ENCODE data around the gene RIIAD1.
A peak's percentile ranks its signal among the peaks of the same experiment; 100 is the strongest.
"Not testable (repeated sequence)": the region's sequence is repeated elsewhere in the genome, so short reads cannot be mapped to it uniquely, and the experiment has no call there.

RIIAD1 gene, protein sequence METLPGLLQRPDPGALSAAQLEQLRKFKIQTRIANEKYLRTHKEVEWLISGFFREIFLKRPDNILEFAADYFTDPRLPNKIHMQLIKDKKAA

DNA sequence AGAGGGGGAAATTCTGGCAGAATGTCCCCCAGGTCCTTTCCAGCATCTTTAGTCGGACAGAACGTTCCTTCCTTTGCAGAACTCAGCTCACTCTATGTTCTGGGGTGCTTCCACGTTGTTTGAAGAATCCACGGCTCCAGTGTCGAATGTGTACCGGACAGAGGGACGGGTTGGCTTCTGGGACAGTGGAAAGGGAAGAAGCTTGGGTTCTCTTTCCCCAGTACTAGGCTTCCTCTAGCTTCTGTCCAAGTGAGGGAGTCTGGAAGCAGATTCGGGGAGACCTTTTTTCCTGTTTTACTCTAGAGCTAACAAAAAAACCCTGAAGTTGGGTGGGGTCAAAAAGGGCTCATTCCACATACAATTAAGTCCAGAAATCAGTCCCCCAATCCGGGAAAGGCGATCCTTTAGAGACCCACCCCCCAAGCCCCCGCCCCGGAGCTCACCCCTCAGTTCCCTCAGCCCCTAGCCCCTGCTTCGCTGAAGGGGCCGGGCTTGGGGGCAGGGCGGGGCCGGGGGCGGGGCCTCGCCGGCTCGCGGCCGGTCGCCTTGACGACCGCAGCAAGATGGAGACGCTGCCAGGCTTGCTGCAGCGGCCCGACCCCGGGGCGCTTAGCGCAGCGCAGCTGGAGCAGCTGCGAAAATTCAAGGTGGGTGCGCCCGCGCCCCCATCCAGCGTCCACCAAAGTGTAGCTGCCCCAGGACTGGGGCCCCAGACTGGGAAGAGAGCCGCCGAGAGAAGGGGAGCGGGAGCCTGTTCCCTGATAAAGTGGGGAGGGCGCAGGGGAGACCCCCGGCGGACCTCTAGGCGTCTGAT lies at the start of gene RIIAD1:
Gene RIIAD1 (plus strand): TSS at position 549 of the 814 bp plus-strand sequence. CDS start 15 bp downstream, at position 564.
- DNase-seq = peak; percentile 62

DNA sequence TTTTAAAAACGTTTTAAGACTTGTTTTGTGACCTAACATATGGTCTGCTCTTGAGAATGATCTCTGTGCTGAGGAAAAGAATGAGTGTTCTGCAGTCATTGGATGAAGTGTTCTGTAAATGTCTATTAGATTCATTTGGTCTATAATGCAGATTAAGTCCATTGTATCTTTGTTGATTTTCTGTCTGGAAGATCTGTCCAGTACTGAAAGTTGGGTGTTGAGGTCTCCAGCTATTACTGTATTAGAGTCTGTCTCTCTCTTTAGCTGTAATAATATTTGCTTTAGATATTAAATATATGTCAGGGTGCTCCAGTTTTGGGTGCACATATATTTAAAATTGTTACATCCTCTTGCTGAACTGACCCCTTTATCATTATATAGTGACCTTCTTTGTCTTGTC lies 47.9 kb upstream of the RIIAD1 start:
- no peak for DNase-seq

- no peak for DNase-seq
These were observed 40.9 kb upstream of the RIIAD1 start for GRCh38 chr1:151680391-151680790.

DNA sequence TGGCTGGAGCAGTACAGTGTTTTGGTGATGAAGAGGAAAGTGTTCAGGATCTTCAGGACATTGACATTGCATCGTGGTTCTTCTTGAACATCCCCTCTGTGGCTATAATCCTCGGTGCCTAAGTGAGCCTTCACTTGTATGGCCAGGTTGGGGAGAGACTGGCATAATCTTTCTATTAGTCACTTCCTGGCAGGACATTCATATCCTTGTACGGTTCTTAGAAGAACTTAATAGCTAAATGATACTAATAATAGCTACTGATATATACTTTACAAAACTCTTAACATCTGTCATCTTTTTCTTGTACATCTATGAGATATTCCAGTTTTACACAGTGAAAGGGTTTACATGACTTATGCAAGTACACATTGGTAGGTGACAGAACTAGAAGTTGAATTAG lies 40.5 kb upstream of the RIIAD1 start:
- DNase-seq = no peak

- no peak for DNase-seq
These were observed 39.4 kb upstream of the RIIAD1 start for GRCh38 chr1:151681923-151682322.

DNA sequence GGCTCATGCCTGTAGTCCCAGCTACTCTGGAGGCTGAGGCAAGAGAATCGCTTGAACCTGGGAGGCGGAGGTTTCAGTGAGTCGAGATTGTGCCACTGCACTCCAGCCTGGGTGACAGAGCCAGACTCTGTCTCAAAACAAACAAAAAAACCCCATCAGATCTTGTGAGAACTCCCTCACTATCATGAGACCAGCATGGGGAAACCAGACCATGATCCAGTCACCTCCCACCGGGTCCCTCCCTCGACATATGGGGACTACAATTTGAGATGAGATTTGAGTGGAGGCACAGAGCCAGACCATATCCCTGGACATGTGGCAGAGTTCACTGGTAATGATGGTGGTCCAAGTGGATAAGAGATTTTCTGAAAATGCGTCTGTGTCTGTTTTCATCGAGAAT lies 38.4 kb upstream of the RIIAD1 start:
- not testable (repeated sequence) for DNase-seq

DNA sequence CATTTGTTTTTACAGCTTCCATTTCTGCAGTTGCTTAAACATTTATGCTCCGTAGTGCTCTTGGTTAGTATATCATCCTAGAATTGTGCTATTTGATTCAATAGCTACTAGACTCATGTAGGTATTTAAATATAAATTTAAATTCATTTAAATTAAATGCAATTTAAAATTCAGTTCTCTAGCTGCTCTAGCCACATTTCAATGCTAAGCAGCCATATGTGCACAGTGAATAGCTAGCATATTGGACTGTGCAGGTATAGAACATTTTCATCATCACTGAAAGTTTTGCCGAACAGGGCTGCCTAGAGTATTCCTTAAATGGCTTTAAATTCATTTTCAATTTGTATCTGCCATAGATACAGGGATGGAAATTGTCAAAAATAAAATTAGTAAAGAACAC lies 37.2 kb upstream of the RIIAD1 start:
- DNase-seq = no peak

- DNase-seq = no peak
These were observed 34.8 kb upstream of the RIIAD1 start for GRCh38 chr1:151686561-151686960.

- no peak for DNase-seq
These were observed 31.8 kb upstream of the RIIAD1 start for GRCh38 chr1:151689494-151689893.

- no peak for DNase-seq
These were observed 29.1 kb upstream of the RIIAD1 start for GRCh38 chr1:151692226-151692625.

DNA sequence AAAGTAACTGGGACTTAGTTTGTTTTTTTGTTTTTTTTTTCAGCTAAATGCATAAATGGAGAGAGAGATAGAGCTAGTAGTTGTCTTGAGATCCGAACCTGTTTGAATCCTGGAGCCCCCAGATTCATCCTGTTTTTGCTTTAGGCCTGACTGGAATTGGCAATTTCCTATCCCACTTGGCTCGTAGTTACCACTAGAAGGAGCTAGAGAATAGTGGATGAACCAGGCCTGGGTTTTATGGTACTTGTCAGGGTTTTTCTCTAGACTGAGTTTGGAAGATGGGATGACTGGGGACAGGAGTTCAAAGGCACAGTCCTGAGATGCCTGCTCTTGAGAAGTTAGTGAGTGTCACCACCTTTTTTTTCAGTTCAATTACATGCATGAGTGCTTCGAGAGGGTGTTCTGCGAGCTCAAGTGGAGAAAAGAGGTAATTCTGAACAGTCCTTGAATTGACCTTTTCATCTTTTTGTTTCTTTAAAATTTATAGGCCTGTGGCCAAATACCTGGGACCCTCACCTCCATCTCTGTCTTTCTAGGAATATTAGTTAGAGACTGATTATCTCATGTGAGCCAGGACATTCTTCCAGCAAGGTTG lies 28.2 kb upstream of the RIIAD1 start:
- no peak for DNase-seq

DNA sequence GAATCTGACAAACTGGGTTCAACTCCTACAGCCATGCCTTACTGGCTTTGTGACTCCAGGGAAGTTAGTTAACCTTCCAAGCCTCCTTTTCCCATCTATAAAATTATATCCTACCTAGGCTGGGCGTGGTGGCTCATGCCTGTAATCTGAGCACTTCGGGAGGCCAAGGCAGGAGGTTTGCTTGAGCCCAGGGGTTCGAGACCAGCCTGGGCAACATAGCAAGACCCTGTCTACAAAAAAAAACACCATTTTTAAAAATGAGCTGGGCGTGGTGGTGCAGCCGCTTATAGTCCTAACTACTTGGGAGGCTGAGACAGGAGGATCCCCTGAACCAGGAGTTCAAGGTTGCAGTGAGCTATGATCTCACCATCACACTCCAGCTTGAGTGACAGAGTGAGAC lies 19.8 kb upstream of the RIIAD1 start:
- no peak for DNase-seq

- DNase-seq = no peak
These were observed 18.4 kb upstream of the RIIAD1 start for GRCh38 chr1:151702936-151703335.

GRCh38 chr1:151703813-151704212 lies 17.5 kb upstream of the RIIAD1 start:
- no peak for DNase-seq

DNA sequence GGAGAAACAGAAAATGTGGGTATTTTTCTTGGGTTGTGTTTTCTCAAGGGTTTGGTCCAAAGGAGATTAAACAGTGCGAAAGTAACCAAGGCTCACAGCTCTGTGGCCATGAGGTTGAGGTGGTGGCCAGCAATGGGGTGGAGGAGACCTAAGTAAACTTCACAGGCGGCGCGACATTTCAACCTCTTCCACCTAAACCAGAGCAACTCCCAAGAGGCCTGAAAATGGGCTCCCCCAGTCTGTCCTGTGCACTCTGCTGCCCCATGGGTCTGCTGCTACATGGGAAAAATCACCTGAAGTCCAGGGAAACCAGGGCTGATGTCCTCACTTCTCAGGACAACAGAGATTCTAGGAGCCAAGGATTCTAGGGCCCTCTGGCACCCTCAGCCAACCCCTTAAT lies 17.1 kb upstream of the RIIAD1 start:
- no peak for DNase-seq

DNA sequence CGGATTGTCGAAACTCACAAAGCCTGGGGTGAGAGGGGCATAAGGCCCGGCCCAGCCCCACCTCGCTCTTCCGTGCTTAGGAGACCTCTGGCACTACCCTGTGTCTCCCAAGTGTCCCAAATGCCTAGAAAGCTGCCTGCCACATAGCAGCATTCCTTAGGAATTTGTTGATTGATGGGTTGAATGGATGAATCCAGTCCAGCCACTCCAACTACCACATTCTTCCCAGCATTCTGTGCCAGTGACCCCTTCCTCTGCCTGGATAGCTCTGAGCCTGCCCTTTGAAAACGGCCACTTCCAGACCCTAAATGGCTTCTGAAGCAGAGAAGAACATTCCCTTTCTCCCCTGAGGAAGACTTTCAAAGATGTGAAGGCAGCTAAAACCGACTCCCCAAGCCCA lies 16.2 kb upstream of the RIIAD1 start:
- DNase-seq = no peak

GRCh38 chr1:151705753-151706463 lies 15.4 kb upstream of the RIIAD1 start:
- DNase-seq = no peak

DNA sequence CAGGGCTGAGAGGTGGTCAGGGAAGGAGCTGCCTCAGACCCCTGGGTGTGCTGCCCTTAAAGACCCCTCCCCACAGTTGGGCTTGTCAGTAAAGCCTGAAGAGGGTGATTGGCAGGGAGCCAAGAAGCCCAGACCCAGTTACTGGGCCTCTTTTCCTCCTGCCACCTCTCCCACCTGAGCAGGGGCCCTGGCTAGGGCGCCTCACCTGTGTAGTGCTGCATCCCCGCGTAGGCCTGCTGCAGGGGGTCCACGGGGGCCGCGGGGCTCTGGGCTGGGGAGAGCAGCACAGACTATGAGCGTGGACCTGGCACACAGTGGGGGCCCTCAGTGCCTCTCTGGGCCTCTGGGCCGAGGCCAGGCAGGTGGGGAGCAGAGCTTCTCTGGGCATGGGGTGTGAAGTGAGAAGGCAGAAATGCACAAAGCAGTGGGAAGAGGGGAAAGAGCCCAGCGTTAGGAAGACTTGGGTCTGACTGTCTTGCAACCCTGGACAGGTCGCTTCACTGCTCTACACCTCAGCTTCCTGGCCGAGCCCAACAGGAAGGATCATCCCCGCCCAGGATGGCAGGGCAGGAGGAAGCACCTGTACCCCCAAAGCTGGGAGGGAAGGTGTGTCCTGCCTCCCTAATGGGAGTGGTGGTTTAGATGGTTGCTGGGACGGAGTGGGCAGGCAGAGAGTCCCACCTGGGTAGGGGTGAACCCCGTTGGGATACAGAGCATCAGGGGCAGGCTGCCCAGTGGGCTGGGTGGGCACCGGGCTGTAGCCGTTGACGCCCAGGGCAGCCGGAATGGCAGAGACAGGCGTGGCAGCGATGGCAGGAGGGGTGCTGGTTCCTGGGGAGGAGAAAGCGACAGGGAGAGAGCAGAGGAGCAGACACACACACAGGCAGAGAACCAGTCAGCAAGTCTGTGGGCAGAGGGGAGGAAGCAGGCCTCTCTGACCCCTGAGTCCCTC lies 14.6 kb upstream of the RIIAD1 start:
- DNase-seq = no peak

GRCh38 chr1:151707541-151708065 lies 13.7 kb upstream of the RIIAD1 start:
- DNase-seq = no peak

DNA sequence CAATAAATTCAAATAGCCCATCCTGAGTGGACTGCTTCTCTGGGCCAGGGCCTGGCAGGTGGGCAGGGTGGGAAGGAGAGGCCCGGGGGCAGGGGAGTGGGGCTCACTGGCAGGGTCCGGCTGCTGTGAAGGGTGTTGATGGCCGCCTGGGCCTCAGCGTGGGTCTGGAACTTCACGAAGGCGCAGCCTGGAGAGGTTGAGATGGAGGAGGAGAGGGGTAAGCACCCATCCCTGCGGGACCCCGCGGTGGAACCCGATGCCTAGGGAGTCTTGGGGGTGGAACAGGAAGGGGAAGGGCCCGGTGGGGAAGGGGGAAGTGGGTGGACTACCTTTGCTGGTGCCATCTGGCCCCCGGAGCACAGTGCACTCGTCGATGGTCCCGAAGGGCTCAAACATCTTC lies 12.4 kb upstream of the RIIAD1 start:
- DNase-seq = no peak

- DNase-seq = peak; percentile 36
These were observed 11.0 kb upstream of the RIIAD1 start for GRCh38 chr1:151710187-151710840.
